GM23338 (cell line): ENCODE measurements around the gene KRT31.

ENCODE experiments used
- CREB1 ChIP-seq: fragments of 250-450 bp; sonication (Bioruptor Pico); IDR thresholded peaks from 2 replicates; pipeline ENCODE4 v1.5.0; 2020; ENCODE audit warnings: low read depth, mild to moderate bottlenecking, moderate library complexity
- CTCF ChIP-seq, 2 experiments: fragments of 200-600 bp in 1 of 2; sonication (generic) in 1 of 2; conservative IDR thresholded peaks; 2 replicates each; pipeline versions ENCODE4 v1.5.1 to v1.6.1; 2016 to 2017; ENCODE audit warnings: antibody characterized with exemption in 2 of 2, low read depth in 2 of 2, mild to moderate bottlenecking in 2 of 2, moderate library complexity in 1 of 2
- ETS1 ChIP-seq: IDR thresholded peaks from 2 replicates; pipeline ENCODE4 v1.6.1; 2016; ENCODE audit warnings: antibody characterized with exemption
- EZH2 ChIP-seq: fragments of 200-600 bp; sonication (generic); IDR thresholded peaks from one replicate; pipeline ENCODE4 v1.8.0; 2017; ENCODE audit warnings: antibody characterized with exemption, mild to moderate bottlenecking, low read depth; ENCODE audit not compliant: unreplicated experiment
- EZH2phosphoT487 ChIP-seq: fragments of 200-600 bp; sonication (generic); IDR thresholded peaks from one replicate; pipeline ENCODE4 v1.8.1; 2018; ENCODE audit warnings: antibody characterized with exemption; ENCODE audit not compliant: unreplicated experiment
- JUNB ChIP-seq: IDR thresholded peaks from one replicate; pipeline ENCODE4 v1.6.1; 2016; ENCODE audit warnings: antibody characterized with exemption; ENCODE audit not compliant: unreplicated experiment
- NANOG ChIP-seq: IDR thresholded peaks from 2 replicates; pipeline ENCODE4 v1.6.1; 2016; ENCODE audit warnings: antibody characterized with exemption, borderline replicate concordance
- POLR2AphosphoS5 ChIP-seq: IDR thresholded peaks from 2 replicates; pipeline ENCODE4 v1.6.1; 2016; ENCODE audit warnings: antibody characterized with exemption, low read depth
- STAT1 ChIP-seq: IDR thresholded peaks from one replicate; pipeline ENCODE4 v1.6.1; 2016; ENCODE audit warnings: antibody characterized with exemption; ENCODE audit not compliant: unreplicated experiment
- ZNF114 ChIP-seq: fragments of 250-450 bp; sonication (Bioruptor Pico); IDR thresholded peaks from 2 replicates; pipeline ENCODE4 v1.5.0; 2020; ENCODE audit warnings: mild to moderate bottlenecking, moderate library complexity
- ZNF331 ChIP-seq: fragments of 250-450 bp; sonication (Bioruptor Pico); IDR thresholded peaks from 2 replicates; pipeline ENCODE4 v1.5.0; 2020; ENCODE audit warnings: low read depth, mild to moderate bottlenecking, moderate library complexity
- TF ChIP-seq, protein P1 (sequence below): IDR thresholded peaks from one replicate; pipeline ENCODE4 v1.6.1; 2018; ENCODE audit warnings: antibody characterized with exemption; ENCODE audit not compliant: unreplicated experiment

DNA sequence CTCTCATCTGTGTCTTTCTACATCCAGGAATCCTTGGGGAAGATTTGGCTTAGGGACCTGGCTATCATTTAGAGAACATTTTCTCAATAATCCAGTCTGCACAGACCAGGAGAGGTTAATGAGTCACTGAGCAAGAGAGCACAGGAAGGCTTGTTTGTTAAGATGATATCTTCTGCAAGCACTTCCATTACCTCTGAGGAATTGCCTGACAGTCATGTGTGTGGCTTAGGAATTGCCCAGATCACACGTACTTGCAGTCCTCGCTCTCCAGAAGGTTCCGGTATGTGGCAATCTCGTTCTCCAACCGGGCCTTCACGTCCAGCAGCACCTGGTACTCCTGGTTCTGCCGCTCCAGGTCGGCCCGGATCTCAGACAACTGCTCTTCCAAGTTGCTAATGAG is 23.7 kb upstream of the KRT31 start:
- TF ChIP-seq ETS1 = no peak
- TF ChIP-seq CTCF (conservative IDR thresholded peaks at IDR 0.05; ENCODE audit: low read depth in 2 of 2) = no peak
- no peak for TF ChIP-seq EZH2phosphoT487
- no peak for TF ChIP-seq EZH2
- no peak for TF ChIP-seq POLR2AphosphoS5
- TF ChIP-seq NANOG = no peak
- no peak for TF ChIP-seq CREB1 (CRISPR knock-in tag)
- no peak for TF ChIP-seq STAT1
- no peak for TF ChIP-seq JUNB
- TF ChIP-seq, protein P1, sequence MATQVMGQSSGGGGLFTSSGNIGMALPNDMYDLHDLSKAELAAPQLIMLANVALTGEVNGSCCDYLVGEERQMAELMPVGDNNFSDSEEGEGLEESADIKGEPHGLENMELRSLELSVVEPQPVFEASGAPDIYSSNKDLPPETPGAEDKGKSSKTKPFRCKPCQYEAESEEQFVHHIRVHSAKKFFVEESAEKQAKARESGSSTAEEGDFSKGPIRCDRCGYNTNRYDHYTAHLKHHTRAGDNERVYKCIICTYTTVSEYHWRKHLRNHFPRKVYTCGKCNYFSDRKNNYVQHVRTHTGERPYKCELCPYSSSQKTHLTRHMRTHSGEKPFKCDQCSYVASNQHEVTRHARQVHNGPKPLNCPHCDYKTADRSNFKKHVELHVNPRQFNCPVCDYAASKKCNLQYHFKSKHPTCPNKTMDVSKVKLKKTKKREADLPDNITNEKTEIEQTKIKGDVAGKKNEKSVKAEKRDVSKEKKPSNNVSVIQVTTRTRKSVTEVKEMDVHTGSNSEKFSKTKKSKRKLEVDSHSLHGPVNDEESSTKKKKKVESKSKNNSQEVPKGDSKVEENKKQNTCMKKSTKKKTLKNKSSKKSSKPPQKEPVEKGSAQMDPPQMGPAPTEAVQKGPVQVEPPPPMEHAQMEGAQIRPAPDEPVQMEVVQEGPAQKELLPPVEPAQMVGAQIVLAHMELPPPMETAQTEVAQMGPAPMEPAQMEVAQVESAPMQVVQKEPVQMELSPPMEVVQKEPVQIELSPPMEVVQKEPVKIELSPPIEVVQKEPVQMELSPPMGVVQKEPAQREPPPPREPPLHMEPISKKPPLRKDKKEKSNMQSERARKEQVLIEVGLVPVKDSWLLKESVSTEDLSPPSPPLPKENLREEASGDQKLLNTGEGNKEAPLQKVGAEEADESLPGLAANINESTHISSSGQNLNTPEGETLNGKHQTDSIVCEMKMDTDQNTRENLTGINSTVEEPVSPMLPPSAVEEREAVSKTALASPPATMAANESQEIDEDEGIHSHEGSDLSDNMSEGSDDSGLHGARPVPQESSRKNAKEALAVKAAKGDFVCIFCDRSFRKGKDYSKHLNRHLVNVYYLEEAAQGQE = no peak
- TF ChIP-seq ZNF331 = no peak
- TF ChIP-seq ZNF114 (CRISPR knock-in tag) = no peak
